Endothelial cell of umbilical vein (primary cell): ENCODE results near the gene STAT5B. TPM values are rescaled to one million over a fixed set of nuclear protein-coding genes. Genes with fewer than 3 reads are reported as not detected.

ENCODE experiments used
- BruUV-seq: library from RNA; stranded (reverse); fragments of 400-500 nt; replicated peaks from 2 replicates; lab custom pipeline; 2021; lab: Mats Ljungman, UMichigan
- CTCF ChIA-PET: fragments of 300-600, 350-600 bp; sonication (Branson Sonifier 250); formaldehyde crosslinking; loops from one replicate; lab custom pipeline; 2021; ENCODE audit warnings: antibody characterized with exemption, inconsistent platforms; lab: Charles Lee
- POLR2A ChIA-PET: fragments of 300-600, 350-600 bp; sonication (Branson Sonifier 250); formaldehyde crosslinking; loops from one replicate; lab custom pipeline; 2021; ENCODE audit warnings: antibody characterized with exemption, inconsistent platforms; lab: Charles Lee
- DNase-seq: peaks from one replicate; pipeline ENCODE4 v3.0.0-alpha.2; 2011; ENCODE audit warnings: low read depth, low spot score
- FAIRE-seq: peaks from 2 replicates; lab custom pipeline; 2011; peaks lifted over from hg19 to GRCh38; lab: Jason Lieb, UNC
- H2AFZ ChIP-seq: 2 replicates; pipeline ENCODE4 v1.6.0; 2012; ENCODE audit warnings: low read depth, low read length, control low read depth, inconsistent platforms
- H3K27ac ChIP-seq: 2 replicates; pipeline ENCODE4 v1.5.1; 2011; ENCODE audit warnings: low read depth, mild to moderate bottlenecking, control low read depth, low read length, moderate library complexity; ENCODE audit not compliant: insufficient read depth
- H3K27me3 ChIP-seq, 2 experiments: 2 replicates each; pipeline versions ENCODE4 v1.6.0 to v1.6.1; 2011; ENCODE audit warnings: low read length in 2 of 2, mixed read lengths in 1 of 2; ENCODE audit not compliant: control insufficient read depth in 2 of 2, insufficient read depth in 2 of 2
- H3K36me3 ChIP-seq, 2 experiments: 2 replicates in 1 of 2; 3 replicates in 1 of 2; pipeline ENCODE4 v1.5.1; 2011; ENCODE audit warnings: low read length in 2 of 2, mild to moderate bottlenecking in 1 of 2, moderate library complexity in 1 of 2; ENCODE audit not compliant: control insufficient read depth in 2 of 2, insufficient read depth in 2 of 2; ENCODE audit errors: extremely low read depth in 1 of 2
- H3K4me1 ChIP-seq: 3 replicates; pipeline ENCODE4 v1.5.1; 2011; ENCODE audit warnings: mild to moderate bottlenecking, low read length; ENCODE audit not compliant: control insufficient read depth, insufficient read depth; ENCODE audit errors: extremely low read depth
- H3K4me2 ChIP-seq: 2 replicates; pipeline ENCODE4 v1.6.1; 2011; ENCODE audit warnings: low read length, control low read depth, mixed read lengths; ENCODE audit not compliant: insufficient read depth
- H3K4me3 ChIP-seq, 3 experiments: fragments of 200-600 bp in 1 of 3; sonication (generic), shearing (Covaris generic) in 1 of 3; replicated peaks in 1 of 3; 2 replicates each; pipeline ENCODE4 v1.5.1; 2011 to 2016; ENCODE audit warnings: control low read depth in 3 of 3, low read length in 3 of 3, mild to moderate bottlenecking in 2 of 3, inconsistent platforms in 1 of 3, low read depth in 1 of 3, moderate library complexity in 1 of 3; ENCODE audit not compliant: insufficient read depth in 1 of 3
- H3K79me2 ChIP-seq: 2 replicates; pipeline ENCODE4 v1.6.0; 2012; ENCODE audit warnings: low read length, inconsistent platforms; ENCODE audit not compliant: control insufficient read depth, insufficient read depth
- H3K9ac ChIP-seq: replicated peaks from 2 replicates; pipeline ENCODE3; 2011; ENCODE audit warnings: low read length, control low read depth; ENCODE audit not compliant: insufficient read depth; ENCODE audit errors: extremely low read depth
- H3K9me1 ChIP-seq: replicated peaks from 3 replicates; pipeline ENCODE4 v1.6.0; 2011; ENCODE audit warnings: mild to moderate bottlenecking, low read length; ENCODE audit not compliant: control insufficient read depth, insufficient read depth; ENCODE audit errors: extremely low read depth
- H3K9me3 ChIP-seq: replicated peaks from 2 replicates; pipeline ENCODE4 v1.5.1; 2012; ENCODE audit warnings: low read length, inconsistent platforms; ENCODE audit not compliant: control insufficient read depth, insufficient read depth
- H4K20me1 ChIP-seq: replicated peaks from 2 replicates; pipeline ENCODE3; 2011; ENCODE audit warnings: mild to moderate bottlenecking, low read length; ENCODE audit not compliant: control insufficient read depth, insufficient read depth; ENCODE audit errors: extremely low read depth
- EZH2 ChIP-seq: IDR thresholded peaks from 2 replicates; pipeline ENCODE4 v1.6.1; 2012; ENCODE audit warnings: borderline replicate concordance, low read depth, mild to moderate bottlenecking, moderate library complexity, low read length, inconsistent platforms; ENCODE audit not compliant: severe bottlenecking
- FOS ChIP-seq: IDR thresholded peaks from 2 replicates; pipeline ENCODE4 v1.6.1; 2011; ENCODE audit warnings: mild to moderate bottlenecking, low read length, moderate library complexity, borderline replicate concordance; ENCODE audit not compliant: insufficient read depth
- GATA2 ChIP-seq: IDR thresholded peaks from 2 replicates; pipeline ENCODE4 v1.7.0; 2011; ENCODE audit warnings: low read depth, mild to moderate bottlenecking, moderate library complexity, mixed read lengths, low read length; ENCODE audit not compliant: insufficient read length, insufficient read depth
- JUN ChIP-seq: IDR thresholded peaks from 2 replicates; pipeline ENCODE4 v1.6.1; 2011; ENCODE audit warnings: borderline replicate concordance, low read depth; ENCODE audit not compliant: insufficient read length, insufficient read depth
- MYC ChIP-seq: IDR thresholded peaks from one replicate; pipeline ENCODE4 v1.6.1; 2011; ENCODE audit warnings: mild to moderate bottlenecking, low read depth, low read length
- POLR2A ChIP-seq: IDR thresholded peaks from 2 replicates; pipeline ENCODE4 v1.6.1; 2012; ENCODE audit warnings: low read depth, mild to moderate bottlenecking, control low read depth, low read length
- POLR2AphosphoS5 ChIP-seq: IDR thresholded peaks from 2 replicates; pipeline ENCODE4 v1.6.1; 2012; ENCODE audit warnings: low read depth, mild to moderate bottlenecking, control low read depth, low read length, moderate library complexity; ENCODE audit not compliant: insufficient read depth
- dilution Hi-C: fragments of 300-500 bp; cut with MboI; formaldehyde crosslinking; loops from one replicate; pipeline ENCODE4 v1.15.0; 2019; ENCODE audit warnings: low sequenced_read_pairs; ENCODE audit not compliant: extremely low pct_ligation_motif_present
- intact Hi-C: fragments of 100-400 bp; cut with micrococcal nuclease; formaldehyde crosslinking; loops from one replicate; pipeline ENCODE4 v1.10.0; 2022
- polyA plus RNA-seq, 4 experiments: library from polyadenylated mRNA; depleted of rRNA in 3 of 4; stranded (reverse) in 3 of 4; unstranded in 1 of 4; fragments of >200 nt; gene quantifications; 2 replicates each; pipeline versions ENCODE4 v1.2.1 to v1.2.3, GENCODE V29; 2011 to 2012; ENCODE audit warnings: missing spikeins in 1 of 4
- total RNA-seq: library from RNA; stranded (reverse); gene quantifications from 2 replicates; pipeline ENCODE4 v1.2.3, GENCODE V29; 2021
- TF ChIP-seq, protein P1 (sequence below): IDR thresholded peaks from 2 replicates; pipeline ENCODE4 v1.6.1; 2011; ENCODE audit not compliant: insufficient read depth, insufficient read length
- TF ChIP-seq, protein P2 (sequence below), 2 donors: IDR thresholded peaks; 1 replicate in 1 of 2; 2 replicates in 1 of 2; pipeline ENCODE4 v1.5.1; 2011; ENCODE audit warnings: low read length in 2 of 2, mild to moderate bottlenecking in 2 of 2, moderate library complexity in 2 of 2, control low read depth in 1 of 2, inconsistent platforms in 1 of 2, low read depth in 1 of 2; ENCODE audit not compliant: insufficient read depth in 1 of 2; ENCODE audit errors: extremely low read depth in 1 of 2

STAT5B gene
- total and polyA plus RNA-seq, 2 donors (not counting 3 experiments of a cell fraction or from before 2014, with no cell fraction given), result 43.3 to 53.7 TPM

DNA sequence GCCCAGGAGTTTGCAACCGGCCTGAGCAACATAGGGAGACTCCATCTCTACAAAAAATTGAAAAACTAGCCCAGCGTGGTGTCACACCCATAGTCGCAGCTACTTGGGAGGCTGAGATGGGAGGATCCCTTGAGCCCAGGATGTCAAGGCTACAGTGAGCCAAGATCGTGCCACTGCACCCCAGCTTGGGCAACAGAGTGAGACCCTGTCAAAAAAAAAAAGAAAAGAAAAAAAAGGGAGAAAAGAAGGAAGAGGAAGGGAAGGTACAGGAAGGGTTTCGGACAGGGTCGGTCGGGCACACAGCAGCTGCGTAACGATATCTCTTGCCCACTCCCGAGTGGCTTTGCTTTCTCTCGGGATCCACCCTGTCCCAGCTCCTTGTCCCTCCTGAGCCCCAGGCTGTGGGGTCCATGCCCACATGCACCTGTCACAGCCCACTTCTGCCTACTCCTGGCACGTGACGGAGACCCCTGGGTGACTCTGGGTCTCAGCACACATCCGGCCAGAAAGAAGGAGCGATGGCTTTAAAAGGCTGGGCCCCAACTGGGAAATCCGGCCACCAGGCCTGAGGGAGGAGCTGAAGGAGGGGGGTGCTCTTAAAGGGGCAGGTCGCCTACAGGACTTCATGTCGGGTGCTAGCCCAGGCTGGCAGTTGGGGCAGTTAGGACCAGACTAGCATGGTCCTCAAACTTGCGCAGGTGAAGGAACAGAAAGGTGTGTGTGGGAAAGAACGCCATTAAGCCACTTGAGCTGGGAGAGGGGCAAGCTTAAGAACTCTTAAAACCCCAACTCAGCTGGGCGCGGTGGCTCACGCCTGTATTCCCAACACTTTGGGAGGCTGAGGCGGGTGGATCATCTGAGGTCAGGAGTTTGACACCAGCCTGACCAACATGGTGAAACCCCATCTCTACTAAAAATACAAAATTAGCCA is 82.0 kb downstream of the STAT5B start, which contains the start of gene GHDC:
GHDC (minus strand) TSS at position 526 of the 931 bp plus-strand sequence. CDS start 913 bp downstream, outside the sequence.
- Histone ChIP-seq H3K27me3 (no peaks in the 10 kb centered on the region), H4K20me1 (no peaks in the 10 kb centered on the region), H3K4me3 (peak within 1 kb of the TSS; percentile 22 to 52 (median 46)), H3K9ac (peak within 1 kb of the TSS; percentile 10), H3K36me3 (no peaks in the 10 kb centered on the region), H3K4me2 (peak within 1 kb of the TSS; percentile 39), H3K9me1 (no peaks in the 10 kb centered on the region), H3K4me1 (no peaks in the 10 kb centered on the region), H3K9me3 (no peaks in the 10 kb centered on the region), H2AFZ (peak within 1 kb of the TSS; percentile 94), H3K79me2 (no peaks in the 10 kb centered on the region), H3K27ac (no peak within 1 kb of the TSS)
- FAIRE-seq (peak; percentile 97), DNase-seq (peak; percentile 77)
- ChIA-PET CTCF (interaction anchor here (0.6 to 4.6 kb wide), 11 partner anchors 10 to 213 kb away, joined by 3 to 24 read pairs (median 4); partner anchors contain the start of genes HCRT, KCNH4 and NKIRAS2), POLR2A (interaction anchor here (0.7 kb wide), 1 partner anchor 182 kb away, joined by 3 read pairs; no protein-coding TSS in a partner anchor)
- intact Hi-C loops, result loop anchor here (1.0 kb wide), 1 partner anchor 39 kb away; no protein-coding TSS in a partner anchor
- BruUV-seq, result TSS peak; percentile 27
- dilution Hi-C loops, result no loop called here
- TF ChIP-seq MYC (no peak), FOS (no peak), POLR2AphosphoS5 (peak; percentile 36), EZH2 (no peak), POLR2A (peak; percentile 57), GATA2 (no peak), JUN (no peak)
- TF ChIP-seq, protein P1, sequence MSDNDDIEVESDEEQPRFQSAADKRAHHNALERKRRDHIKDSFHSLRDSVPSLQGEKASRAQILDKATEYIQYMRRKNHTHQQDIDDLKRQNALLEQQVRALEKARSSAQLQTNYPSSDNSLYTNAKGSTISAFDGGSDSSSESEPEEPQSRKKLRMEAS, result no peak
- TF ChIP-seq, protein P2, sequence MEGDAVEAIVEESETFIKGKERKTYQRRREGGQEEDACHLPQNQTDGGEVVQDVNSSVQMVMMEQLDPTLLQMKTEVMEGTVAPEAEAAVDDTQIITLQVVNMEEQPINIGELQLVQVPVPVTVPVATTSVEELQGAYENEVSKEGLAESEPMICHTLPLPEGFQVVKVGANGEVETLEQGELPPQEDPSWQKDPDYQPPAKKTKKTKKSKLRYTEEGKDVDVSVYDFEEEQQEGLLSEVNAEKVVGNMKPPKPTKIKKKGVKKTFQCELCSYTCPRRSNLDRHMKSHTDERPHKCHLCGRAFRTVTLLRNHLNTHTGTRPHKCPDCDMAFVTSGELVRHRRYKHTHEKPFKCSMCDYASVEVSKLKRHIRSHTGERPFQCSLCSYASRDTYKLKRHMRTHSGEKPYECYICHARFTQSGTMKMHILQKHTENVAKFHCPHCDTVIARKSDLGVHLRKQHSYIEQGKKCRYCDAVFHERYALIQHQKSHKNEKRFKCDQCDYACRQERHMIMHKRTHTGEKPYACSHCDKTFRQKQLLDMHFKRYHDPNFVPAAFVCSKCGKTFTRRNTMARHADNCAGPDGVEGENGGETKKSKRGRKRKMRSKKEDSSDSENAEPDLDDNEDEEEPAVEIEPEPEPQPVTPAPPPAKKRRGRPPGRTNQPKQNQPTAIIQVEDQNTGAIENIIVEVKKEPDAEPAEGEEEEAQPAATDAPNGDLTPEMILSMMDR (IDR thresholded peaks at IDR 0.05; ENCODE audit: extremely low read depth in 1 of 2, insufficient read depth in 1 of 2, low read depth in 1 of 2, low read length in 2 of 2), result no peak
